Suppressor macrophage (primary cell): ENCODE measurements around the gene TMTC1.
A peak's percentile ranks its signal among the peaks of the same experiment; 100 is the strongest.

ENCODE experiments used
- DNase-seq, 4 experiments: peaks; one replicate each; pipeline ENCODE4 v3.0.0-alpha.2; 2020 to 2022

TMTC1 gene

DNA sequence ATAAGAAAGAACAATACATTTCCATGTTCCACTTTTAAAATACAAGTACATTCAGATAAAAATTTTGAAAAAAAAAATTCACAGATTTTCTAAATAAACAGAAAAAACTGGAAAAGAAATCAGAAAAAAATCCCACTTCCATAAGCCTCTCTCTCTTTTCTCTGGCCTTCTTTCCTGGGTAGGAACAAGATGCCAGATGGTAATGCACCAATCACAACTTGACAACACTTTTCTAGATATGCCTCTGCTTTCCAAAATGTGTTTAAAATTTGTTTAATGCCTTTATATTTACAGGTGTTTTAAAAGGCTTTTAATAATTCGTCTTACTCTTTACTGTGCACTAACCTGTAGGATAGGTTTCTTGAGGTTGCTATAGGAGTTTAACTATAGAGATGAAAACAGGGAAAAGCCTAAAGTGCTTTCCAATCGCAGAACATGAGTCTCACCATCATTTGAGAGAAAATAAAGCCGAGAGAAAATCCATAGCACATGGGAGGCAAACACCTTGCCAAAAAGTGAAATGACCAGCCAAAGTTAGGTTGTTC is 74.2 kb downstream of the TMTC1 start:
- no peak for DNase-seq

DNA sequence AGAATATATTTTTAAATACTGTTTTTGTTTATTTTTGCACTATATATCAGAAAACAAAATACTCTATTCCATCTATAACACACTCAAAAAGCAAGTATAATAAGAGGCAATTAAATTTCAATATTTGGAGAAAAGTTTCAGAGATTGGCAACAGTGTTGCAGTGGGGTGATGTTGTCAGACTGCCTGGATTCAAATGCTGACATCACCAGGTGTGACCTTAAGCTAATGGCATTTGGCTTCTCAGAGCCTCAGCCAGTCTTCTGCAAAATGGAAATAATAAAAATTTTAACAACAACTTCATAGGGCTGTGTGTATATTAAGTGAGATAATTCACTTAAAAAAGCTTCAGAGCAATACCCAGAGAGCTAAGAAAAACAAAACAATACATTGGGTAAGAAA is 74.7 kb downstream of the TMTC1 start:
- peak in 1 of 4 experiments; percentile 22 for DNase-seq

DNA sequence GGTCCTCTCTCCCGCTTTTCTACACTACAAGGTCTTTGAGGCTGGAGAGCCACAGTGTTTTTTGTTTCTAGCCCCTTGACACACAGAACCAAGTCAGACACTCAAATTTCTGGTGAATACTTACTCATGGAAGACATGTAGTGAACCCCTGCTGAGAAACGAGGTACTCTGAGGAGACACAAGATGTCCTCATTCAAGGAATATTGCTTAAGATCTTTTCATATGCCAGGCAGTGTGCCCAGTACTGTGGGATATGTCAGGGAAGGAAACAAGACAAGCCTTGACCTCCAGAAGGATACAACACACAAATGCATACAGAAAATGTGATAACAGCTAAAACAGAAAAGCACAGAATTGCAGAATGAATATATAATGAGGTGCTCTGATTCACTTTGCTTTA is 75.9 kb downstream of the TMTC1 start:
- no peak for DNase-seq

DNA sequence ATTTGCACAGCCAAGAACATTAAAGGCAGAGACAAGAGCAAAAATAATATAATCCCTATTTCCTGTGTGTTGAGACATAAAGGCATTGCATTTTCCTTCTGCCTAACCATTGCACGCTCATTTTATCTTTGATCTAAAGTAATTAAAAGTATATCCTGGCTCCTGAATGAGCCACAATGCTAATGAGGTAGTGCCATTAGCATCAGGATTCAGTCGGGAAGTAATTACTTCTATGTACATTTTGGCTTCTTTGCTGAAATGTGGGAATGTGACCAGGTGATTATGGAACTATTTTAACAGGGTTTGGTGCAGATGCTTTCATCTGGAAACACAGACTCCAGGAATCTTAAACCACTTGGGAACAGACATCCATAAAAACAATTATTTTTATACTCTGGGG is 77.4 kb downstream of the TMTC1 start:
- no peak for DNase-seq

GRCh38 chr12:29703528-29703927 is 80.2 kb downstream of the TMTC1 start:
- DNase-seq, result no peak

GRCh38 chr12:29702972-29703371 is 80.8 kb downstream of the TMTC1 start:
- peak in 3 of 4 experiments; percentile 13 to 55 (median 28) for DNase-seq

DNA sequence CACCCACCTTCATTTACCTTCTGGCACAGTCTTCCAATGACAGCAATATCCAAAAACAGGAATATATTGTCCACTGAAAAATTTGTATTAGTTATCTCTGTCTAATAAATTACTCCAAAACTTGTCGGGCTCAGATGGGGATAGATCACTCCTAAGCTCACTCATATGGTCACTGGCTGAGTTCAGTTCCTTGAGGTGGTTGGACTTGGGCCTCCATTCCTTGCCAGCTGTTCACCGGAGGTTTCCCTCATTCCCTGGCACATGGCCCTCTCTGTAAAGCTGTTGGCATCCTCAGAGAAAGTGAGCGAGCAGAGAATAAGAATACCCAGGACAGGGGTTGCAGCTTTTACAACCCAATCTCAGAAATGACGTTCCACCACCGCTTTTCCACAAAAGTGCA is 81.5 kb downstream of the TMTC1 start:
- DNase-seq, result no peak

DNA sequence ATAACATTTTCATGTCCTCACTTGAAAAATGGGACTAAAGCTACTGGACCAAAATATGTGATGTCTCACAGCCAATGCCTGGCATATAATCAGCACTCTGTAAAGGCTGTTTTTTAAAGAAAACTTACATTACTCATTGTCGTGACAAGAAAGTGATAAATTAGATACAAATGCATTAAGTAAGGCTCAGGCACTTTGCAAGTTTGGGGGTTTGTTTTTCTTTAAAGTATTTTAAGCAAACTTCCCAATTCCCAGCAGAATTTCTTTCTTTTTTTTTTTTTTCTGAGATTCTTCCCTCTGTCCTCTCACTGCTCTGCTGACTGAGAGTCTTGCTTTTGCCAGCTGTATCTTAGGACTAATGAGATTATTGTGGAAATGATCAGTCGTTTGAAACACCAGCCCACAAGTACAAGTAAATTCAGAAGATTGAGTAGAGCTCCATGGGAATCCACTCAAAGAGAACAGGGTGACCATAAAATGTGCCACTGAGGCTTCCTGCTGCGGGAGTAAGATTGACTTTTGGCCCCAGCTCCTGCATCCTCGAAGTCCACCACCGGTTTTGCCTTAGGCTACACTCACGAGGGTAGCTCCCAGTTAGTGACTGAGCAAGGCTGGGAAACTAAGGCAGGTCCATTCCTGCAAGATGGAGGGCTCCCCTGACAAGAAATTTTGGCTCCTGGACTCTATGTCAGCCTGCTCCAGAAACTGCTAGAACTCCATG is 82.8 kb downstream of the TMTC1 start:
- DNase-seq, result no peak

GRCh38 chr12:29698756-29699155 is 85.0 kb downstream of the TMTC1 start:
- DNase-seq, result no peak

DNA sequence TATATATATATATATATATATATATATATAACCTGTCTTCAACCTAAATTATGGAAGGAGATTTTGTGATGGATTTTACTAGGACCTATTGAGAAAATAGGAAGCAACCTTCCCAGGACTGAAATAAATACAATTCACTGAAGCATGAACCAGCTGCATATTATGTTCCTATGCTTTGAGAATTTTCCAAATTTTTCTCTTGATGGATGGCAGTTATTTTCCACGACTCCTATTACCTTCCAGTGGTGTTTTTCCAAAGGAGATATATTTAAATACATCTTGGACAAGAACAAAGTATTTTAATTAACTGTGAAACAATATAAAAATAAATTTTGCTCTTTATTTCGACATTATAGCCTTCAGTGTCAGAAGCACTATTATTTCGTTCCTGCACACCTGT is 87.9 kb downstream of the TMTC1 start:
- no peak for DNase-seq

- DNase-seq, result no peak
Measured at GRCh38 chr12:29695026-29695425, 88.7 kb downstream of the TMTC1 start.

DNA sequence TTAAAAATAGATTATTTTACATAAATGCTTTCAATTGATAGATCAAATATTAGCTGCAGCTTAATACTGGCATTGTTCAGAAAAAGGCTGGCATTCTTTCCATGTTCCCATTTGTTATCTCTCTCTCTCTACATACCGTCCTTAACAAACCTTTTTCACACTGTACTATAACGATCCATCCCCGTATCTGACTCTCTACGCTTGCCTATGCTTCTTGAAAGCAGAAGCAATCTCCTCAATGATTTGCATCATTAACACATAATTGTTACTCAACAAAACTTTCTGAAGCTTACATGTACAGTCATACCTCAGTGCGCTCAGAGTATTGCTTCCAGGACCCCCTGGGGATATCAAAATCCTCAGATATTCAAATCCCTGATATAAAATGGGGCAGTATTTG is 89.7 kb downstream of the TMTC1 start:
- DNase-seq, result peak in 2 of 4 experiments; percentile 17 to 57

GRCh38 chr12:29692237-29692636 is 91.5 kb downstream of the TMTC1 start:
- DNase-seq, result no peak

DNA sequence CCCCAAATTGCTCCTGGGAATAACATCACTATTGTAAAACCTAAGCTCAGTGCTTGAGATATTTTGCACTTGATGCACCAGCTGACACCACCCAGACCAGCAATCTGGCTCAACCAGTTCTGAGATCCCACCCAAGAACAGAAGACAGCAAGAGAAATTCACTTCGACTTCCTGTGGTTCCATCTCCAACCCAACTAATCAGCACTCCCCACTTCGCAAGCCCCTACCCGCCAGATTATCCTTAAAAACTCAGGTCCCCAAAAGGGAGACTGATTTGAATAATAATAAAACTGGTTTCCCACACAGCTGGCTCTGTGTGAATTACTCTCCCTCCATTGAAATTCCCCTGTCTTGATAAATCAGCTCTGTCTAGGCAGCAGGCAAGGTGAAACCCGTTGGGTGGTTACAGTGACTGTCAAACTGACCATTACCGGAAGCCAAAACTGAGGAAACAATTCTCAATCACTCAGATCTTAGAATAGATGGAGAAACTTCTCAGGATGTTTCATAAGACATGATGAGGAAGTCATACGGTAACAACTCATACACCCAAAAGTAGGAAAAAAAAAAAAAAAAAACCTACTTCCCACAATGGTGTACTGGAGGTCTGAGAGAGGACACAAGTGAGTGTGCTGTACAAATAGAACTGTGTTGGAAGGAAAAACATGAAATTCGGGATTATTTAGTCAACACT is 92.4 kb downstream of the TMTC1 start:
- peak; percentile 51 to 91 (median 58) for DNase-seq

DNA sequence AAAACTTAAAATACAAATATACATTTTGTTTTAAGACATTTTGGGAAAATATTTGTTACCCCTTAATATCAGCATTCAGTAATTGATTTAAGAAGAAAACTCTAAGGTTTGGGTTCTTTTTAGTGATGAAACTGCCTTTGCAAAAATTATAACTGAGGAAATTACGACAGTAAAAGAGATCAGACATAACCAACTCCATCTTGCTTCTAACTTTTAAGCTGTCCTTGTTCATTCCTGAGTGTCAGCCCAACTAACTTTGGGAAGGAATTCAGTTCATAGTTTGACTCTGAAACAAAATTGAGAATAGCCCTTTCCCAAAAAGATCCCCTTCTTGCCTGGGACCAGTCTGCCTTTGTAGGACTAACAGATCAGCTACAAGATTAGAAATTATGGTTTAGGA is 93.0 kb downstream of the TMTC1 start:
- DNase-seq, result no peak

GRCh38 chr12:29688914-29689313 is 94.8 kb downstream of the TMTC1 start:
- DNase-seq, result no peak

DNA sequence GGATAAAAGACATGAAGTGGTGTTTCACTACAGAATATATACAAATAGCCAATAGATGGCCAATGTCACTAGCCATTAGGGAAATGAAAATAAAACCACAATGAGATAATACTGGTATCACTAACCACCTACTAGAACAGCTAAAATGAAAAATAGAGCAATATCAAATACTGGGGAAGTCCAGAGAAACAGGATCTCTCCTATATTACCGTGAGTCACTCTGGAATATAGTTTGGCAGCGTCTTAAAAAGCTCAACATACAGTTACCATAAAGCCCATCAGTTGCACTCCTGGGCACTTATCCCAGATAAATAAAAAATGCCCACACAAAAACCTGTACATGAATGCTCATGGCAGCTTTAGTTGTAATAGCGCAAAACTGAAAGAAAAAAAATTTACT is 101.7 kb downstream of the TMTC1 start:
- peak in 1 of 4 experiments; percentile 28 for DNase-seq

- DNase-seq, result peak; percentile 12 to 55 (median 26)
Measured at GRCh38 chr12:29681370-29681769, 102.4 kb downstream of the TMTC1 start.

DNA sequence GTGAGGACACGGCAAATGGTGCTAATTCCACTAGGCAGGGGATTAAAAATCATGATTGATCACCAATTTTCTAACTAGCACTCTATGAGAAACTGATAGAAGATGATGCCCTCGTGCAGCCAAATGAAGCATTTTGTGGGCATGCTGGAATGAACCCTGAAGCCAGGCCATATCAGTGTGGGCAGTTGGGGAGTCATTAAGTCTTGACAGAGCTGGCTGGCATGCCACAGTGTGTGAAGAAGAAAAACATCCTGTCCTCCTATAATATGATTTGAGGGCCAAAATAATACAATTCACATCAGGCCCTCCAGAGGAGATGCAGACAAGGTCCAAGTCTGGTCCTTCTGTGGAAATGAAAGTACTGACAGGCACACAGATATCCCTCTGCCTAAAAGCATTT is 107.1 kb downstream of the TMTC1 start:
- DNase-seq, result no peak

GRCh38 chr12:29674463-29674862 is 109.3 kb downstream of the TMTC1 start:
- DNase-seq, result no peak

DNA sequence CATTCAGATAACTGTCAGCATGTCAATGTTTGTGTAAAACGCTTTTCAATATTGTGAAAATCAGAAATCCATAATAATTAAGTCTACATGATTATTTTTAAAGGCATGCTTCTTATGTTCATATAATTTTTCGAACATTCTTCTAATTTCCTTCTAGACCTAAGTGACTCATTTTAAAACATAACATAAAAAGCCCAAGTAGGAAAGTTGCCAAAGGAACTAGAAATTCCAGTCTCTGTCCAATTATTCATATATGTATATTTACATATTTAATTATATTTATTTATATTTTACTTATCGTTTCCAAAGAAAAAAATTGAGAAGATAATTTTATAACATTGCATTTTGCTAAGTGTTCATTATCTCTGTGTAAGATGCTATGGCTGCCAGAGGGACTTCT is 110.4 kb downstream of the TMTC1 start:
- no peak for DNase-seq

DNA sequence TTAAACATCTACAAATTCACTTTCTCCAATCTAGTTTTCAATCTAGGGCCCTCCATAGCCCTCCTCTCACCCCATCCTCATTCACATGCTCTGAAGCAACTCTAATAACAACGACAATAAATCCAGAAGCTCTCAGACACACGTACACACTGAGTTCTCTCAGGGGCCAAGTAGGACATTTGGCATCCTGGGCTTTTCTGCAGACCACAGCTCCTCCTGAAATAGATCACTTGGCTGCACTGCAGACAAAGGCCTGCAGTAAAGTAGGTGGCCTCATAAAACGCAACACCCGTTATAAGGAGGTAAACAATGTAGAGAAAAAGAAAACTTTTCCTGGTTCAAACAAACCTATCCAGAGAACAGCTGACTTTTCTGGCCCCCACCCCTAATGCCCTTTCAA is 111.2 kb downstream of the TMTC1 start:
- no peak for DNase-seq

- DNase-seq, result no peak
Measured at GRCh38 chr12:29671742-29672141, 112.0 kb downstream of the TMTC1 start.

DNA sequence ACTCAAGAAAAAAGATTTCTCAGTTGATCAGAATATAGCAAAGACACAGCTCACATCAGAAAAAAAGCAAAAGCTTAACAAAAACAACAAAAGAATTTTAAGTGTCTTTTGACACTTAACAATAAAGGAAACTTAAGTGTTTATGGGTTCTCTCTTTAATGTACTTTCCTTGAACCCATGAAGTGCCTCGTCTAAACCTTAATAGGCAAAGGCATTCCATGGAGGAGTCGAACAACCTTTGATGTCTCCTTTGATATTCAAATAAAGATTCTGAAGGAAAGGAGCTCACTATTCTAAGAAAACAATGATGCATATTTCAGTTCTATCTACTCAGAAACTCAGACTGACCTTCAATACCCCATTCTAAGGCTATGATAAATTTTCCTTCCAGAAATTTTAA is 116.7 kb downstream of the TMTC1 start:
- no peak for DNase-seq
